Calu3 (cell line): ENCODE data around the gene PDK1. TPM values are rescaled to one million over a fixed set of nuclear protein-coding genes. Genes with fewer than 3 reads are reported as not detected.

Source experiments
- BruUV-seq: library from RNA; stranded (reverse); fragments of 400-500 nt; replicated peaks from 2 replicates; lab custom pipeline; 2021; lab: Mats Ljungman, UMichigan
- CTCF ChIA-PET: fragments of 300-600 bp; sonication (Branson Sonifier 250); formaldehyde crosslinking; loops from one replicate; lab custom pipeline; 2022; ENCODE audit warnings: antibody characterized with exemption; lab: Charles Lee
- DNase-seq: peaks from one replicate; pipeline ENCODE4 v3.0.0; 2022
- H3K27ac Mint-ChIP-seq: one replicate; pipeline ENCODE4 v1.8.0; 2022; ENCODE audit warnings: mixed read lengths; ENCODE audit not compliant: unreplicated experiment
- H3K27me3 Mint-ChIP-seq: one replicate; pipeline ENCODE4 v1.8.0; 2022; ENCODE audit warnings: mixed read lengths; ENCODE audit not compliant: unreplicated experiment
- H3K36me3 Mint-ChIP-seq: one replicate; pipeline ENCODE4 v1.8.0; 2022; ENCODE audit warnings: mild to moderate bottlenecking, moderate library complexity, mixed read lengths; ENCODE audit not compliant: insufficient read depth, unreplicated experiment
- H3K4me1 Mint-ChIP-seq: one replicate; pipeline ENCODE4 v1.8.0; 2022; ENCODE audit warnings: mild to moderate bottlenecking, low read depth, mixed read lengths; ENCODE audit not compliant: unreplicated experiment
- H3K4me3 Mint-ChIP-seq: one replicate; pipeline ENCODE4 v1.8.0; 2022; ENCODE audit warnings: mild to moderate bottlenecking, low read depth, moderate library complexity, mixed read lengths; ENCODE audit not compliant: unreplicated experiment
- H3K9me3 Mint-ChIP-seq: one replicate; pipeline ENCODE4 v1.8.0; 2022; ENCODE audit warnings: low read depth, mixed read lengths; ENCODE audit not compliant: unreplicated experiment
- intact Hi-C: fragments of 100-400 bp; cut with micrococcal nuclease; formaldehyde crosslinking; loops from one replicate; pipeline ENCODE4 v1.10.0; 2022; ENCODE audit not compliant: unreplicated experiment
- total RNA-seq: library from RNA; stranded (reverse); gene quantifications from 2 replicates; pipeline ENCODE4 v1.2.3, GENCODE V29; 2022
- TF ChIP-seq, protein P1 (sequence below): fragments of 200-600 bp; IDR thresholded peaks from one replicate; pipeline ENCODE4 v1.8.0; 2022; ENCODE audit warnings: antibody characterized with exemption; ENCODE audit not compliant: unreplicated experiment

Gene PDK1
- total RNA-seq, 1 experiment from 2014 or later, result 16.8 TPM

DNA sequence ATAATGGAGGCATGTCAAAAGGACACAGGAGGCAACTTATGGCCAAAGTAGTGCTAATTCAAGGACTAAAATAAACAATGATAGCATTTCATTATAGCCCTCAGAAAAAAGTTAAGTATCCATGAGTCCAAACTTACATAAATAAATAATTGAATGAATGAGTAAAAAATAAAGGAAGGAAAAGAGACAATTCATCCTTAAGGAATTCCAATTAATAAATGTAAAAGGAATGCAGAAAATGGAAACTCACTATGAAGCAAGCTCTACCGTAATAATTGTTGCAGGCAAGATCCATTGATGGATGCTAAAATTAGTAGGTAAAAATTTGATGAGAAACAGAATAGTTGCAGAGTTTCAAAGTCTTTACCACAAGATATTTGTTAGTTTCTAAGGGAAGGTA is 91.5 kb downstream of the PDK1 start:
- TF ChIP-seq, protein P1, sequence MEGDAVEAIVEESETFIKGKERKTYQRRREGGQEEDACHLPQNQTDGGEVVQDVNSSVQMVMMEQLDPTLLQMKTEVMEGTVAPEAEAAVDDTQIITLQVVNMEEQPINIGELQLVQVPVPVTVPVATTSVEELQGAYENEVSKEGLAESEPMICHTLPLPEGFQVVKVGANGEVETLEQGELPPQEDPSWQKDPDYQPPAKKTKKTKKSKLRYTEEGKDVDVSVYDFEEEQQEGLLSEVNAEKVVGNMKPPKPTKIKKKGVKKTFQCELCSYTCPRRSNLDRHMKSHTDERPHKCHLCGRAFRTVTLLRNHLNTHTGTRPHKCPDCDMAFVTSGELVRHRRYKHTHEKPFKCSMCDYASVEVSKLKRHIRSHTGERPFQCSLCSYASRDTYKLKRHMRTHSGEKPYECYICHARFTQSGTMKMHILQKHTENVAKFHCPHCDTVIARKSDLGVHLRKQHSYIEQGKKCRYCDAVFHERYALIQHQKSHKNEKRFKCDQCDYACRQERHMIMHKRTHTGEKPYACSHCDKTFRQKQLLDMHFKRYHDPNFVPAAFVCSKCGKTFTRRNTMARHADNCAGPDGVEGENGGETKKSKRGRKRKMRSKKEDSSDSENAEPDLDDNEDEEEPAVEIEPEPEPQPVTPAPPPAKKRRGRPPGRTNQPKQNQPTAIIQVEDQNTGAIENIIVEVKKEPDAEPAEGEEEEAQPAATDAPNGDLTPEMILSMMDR, result no peak
- no TSS peak for BruUV-seq
- CTCF ChIA-PET, result no interaction called here

GRCh38 chr2:172655091-172655837 is 99.4 kb downstream of the PDK1 start:
- TF ChIP-seq, protein P1, result no peak
- H3K27ac Mint-ChIP-seq, result no peak overlapping the region
- H3K9me3 Mint-ChIP-seq, result peaks cover 4% of the 10 kb centered on the region
- intact Hi-C loops, result no loop called here
- BruUV-seq, result no TSS peak
- H3K27me3 Mint-ChIP-seq, result peaks cover 36% of the 10 kb centered on the region
- CTCF ChIA-PET, result interaction anchor here (0.8 to 1.0 kb wide), 2 partner anchors 9 to 160 kb away, joined by 3 read pairs; no protein-coding TSS in a partner anchor
- no peak overlapping the region for H3K4me3 Mint-ChIP-seq
- H3K36me3 Mint-ChIP-seq, result no peaks in the 10 kb centered on the region
- H3K4me1 Mint-ChIP-seq, result no peaks in the 10 kb centered on the region
- DNase-seq, result no peak

More for the DNA sequence above, 91.5 kb downstream of the PDK1 start:
- no peak overlapping the region for H3K4me3 Mint-ChIP-seq
- H3K27me3 Mint-ChIP-seq, result peaks cover 35% of the 10 kb centered on the region
- H3K36me3 Mint-ChIP-seq, result no peaks in the 10 kb centered on the region
- no peaks in the 10 kb centered on the region for H3K4me1 Mint-ChIP-seq
- intact Hi-C loops, result no loop called here
- H3K9me3 Mint-ChIP-seq, result peaks cover 7% of the 10 kb centered on the region
- no peak for DNase-seq
- H3K27ac Mint-ChIP-seq, result no peak overlapping the region

- no peaks in the 10 kb centered on the region for H3K36me3 Mint-ChIP-seq
- CTCF ChIA-PET, result interaction anchor here (0.8 kb wide), 1 partner anchor 160 kb away, joined by 3 read pairs; no protein-coding TSS in a partner anchor
- no TSS peak for BruUV-seq
- peaks cover 4% of the 10 kb centered on the region for H3K9me3 Mint-ChIP-seq
- peaks cover 31% of the 10 kb centered on the region for H3K27me3 Mint-ChIP-seq
- TF ChIP-seq, protein P1, result no peak
- no peak overlapping the region for H3K4me3 Mint-ChIP-seq
- H3K27ac Mint-ChIP-seq, result no peak overlapping the region
- no peaks in the 10 kb centered on the region for H3K4me1 Mint-ChIP-seq
- no peak for DNase-seq
- intact Hi-C loops, result no loop called here
Measured at GRCh38 chr2:172655838-172656573, 100.1 kb downstream of the PDK1 start.

Other genes with a start within 250 kb of the PDK1 start
- gene ITGA6, start 128.5 kb upstream of the PDK1 start, total RNA-seq, result 242 and 270 TPM in 2 replicates
- 0.37 and 1.8 TPM in 2 replicates for gene RAPGEF4, start 179.8 kb downstream of the PDK1 start, total RNA-seq